K562 (cell line): ENCODE measurements around the gene RNF141.

Experiments used
- BHLHE40 ChIP-seq: IDR thresholded peaks from 2 replicates; pipeline ENCODE4 v1.6.1; 2011; ENCODE audit warnings: low read length, improper control_type of control experiment
- CBX5 ChIP-seq: IDR thresholded peaks from 2 replicates; pipeline ENCODE4 v1.6.1; 2014; ENCODE audit warnings: low read depth, borderline replicate concordance
- CHD1 ChIP-seq: fragments of 200-600 bp; sonication (generic); IDR thresholded peaks from one replicate; pipeline ENCODE4 v1.6.1; 2012; ENCODE audit warnings: mild to moderate bottlenecking, moderate library complexity, low read length, inconsistent platforms
- CTCFL ChIP-seq: IDR thresholded peaks from 2 replicates; pipeline ENCODE4 v1.6.1; 2011; ENCODE audit warnings: borderline replicate concordance, low read depth, mild to moderate bottlenecking, moderate library complexity, low read length; ENCODE audit not compliant: insufficient read depth, poor library complexity, severe bottlenecking
- SMC3 ChIP-seq: conservative IDR thresholded peaks from 2 replicates; pipeline ENCODE4 v1.6.1; 2011; ENCODE audit warnings: low read depth, low read length, improper control_type of control experiment; ENCODE audit not compliant: insufficient read depth
- TAF1 ChIP-seq: IDR thresholded peaks from 2 replicates; pipeline ENCODE4 v1.6.1; 2011; ENCODE audit warnings: mild to moderate bottlenecking, low read length, moderate library complexity; ENCODE audit not compliant: insufficient read depth, control insufficient read depth, severe bottlenecking; ENCODE audit errors: extremely low read depth
- ZBTB40 ChIP-seq, 2 experiments: fragments of 450-650 bp in 1 of 2; sonication (generic) in 1 of 2; formaldehyde crosslinking in 1 of 2; IDR thresholded peaks; 2 replicates each; pipeline versions ENCODE4 v1.7.1 to v1.9.0; 2016 to 2022; ENCODE audit warnings: inconsistent platforms in 1 of 2, mild to moderate bottlenecking in 1 of 2, missing genetic modification reagents in 1 of 2
- ZSCAN32 ChIP-seq: fragments of 450-650 bp; formaldehyde crosslinking; IDR thresholded peaks from 2 replicates; pipeline ENCODE4 v1.4.0; 2020; ENCODE audit warnings: mild to moderate bottlenecking, moderate library complexity
- TF ChIP-seq, protein P1 (sequence below), 3 experiments: IDR thresholded peaks in 2 of 3; conservative IDR thresholded peaks in 1 of 3; 2 replicates each; pipeline ENCODE4 v1.5.1; 2011 to 2012; ENCODE audit warnings: low read length in 3 of 3, mild to moderate bottlenecking in 3 of 3, control low read depth in 2 of 3, improper control_type of control experiment in 1 of 3, inconsistent platforms in 1 of 3, low read depth in 1 of 3, mixed read lengths in 1 of 3, moderate library complexity in 1 of 3; ENCODE audit not compliant: insufficient read depth in 2 of 3

DNA sequence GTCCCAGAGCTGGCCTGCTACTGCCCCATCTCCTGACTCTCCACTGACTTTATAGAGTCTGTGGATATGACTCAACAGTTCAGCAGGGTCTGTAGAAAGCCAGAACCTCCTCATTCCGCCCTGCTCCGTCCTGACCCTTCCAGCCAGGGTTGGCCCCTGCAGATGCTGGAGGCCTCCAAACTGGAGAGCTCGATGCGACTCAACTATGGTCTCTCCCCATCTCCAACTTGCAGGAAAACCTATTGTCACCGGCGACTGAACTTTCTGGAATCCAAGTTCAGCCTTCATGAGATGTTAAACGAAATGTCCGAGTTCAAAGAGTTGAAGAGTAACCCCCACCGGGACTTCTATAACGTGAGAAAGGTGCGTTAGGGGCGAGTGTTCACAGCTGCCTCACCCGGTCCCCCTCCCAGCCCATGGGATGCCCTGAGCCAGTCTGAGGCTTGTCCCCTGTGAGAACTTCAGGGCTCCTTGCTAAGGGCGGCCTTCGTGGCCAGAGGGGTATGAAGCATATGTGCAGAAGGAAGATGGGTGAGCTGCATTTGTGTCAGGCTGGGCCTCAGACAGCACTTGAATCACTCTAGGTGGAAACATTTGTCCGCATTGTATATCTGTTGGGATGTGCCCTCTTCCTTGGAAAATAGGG, 53.9 kb downstream of the RNF141 start:
- TF ChIP-seq CHD1 = no peak
- TF ChIP-seq ZBTB40 (IDR thresholded peaks at IDR 0.05) = no peak
- TF ChIP-seq ZBTB40 (CRISPR knock-in tag; IDR thresholded peaks at IDR 0.05) = no peak
- TF ChIP-seq CBX5 = no peak
- TF ChIP-seq BHLHE40 = no peak
- TF ChIP-seq ZSCAN32 (CRISPR knock-in tag) = no peak
- no peak for TF ChIP-seq SMC3
- TF ChIP-seq CTCFL = no peak
- TF ChIP-seq, protein P1, sequence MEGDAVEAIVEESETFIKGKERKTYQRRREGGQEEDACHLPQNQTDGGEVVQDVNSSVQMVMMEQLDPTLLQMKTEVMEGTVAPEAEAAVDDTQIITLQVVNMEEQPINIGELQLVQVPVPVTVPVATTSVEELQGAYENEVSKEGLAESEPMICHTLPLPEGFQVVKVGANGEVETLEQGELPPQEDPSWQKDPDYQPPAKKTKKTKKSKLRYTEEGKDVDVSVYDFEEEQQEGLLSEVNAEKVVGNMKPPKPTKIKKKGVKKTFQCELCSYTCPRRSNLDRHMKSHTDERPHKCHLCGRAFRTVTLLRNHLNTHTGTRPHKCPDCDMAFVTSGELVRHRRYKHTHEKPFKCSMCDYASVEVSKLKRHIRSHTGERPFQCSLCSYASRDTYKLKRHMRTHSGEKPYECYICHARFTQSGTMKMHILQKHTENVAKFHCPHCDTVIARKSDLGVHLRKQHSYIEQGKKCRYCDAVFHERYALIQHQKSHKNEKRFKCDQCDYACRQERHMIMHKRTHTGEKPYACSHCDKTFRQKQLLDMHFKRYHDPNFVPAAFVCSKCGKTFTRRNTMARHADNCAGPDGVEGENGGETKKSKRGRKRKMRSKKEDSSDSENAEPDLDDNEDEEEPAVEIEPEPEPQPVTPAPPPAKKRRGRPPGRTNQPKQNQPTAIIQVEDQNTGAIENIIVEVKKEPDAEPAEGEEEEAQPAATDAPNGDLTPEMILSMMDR (IDR thresholded peaks at IDR 0.05 in 2 of 3, conservative IDR thresholded peaks at IDR 0.05 in 1 of 3; ENCODE audit: insufficient read depth in 2 of 3, low read depth in 1 of 3, low read length in 3 of 3) = no peak
- no peak for TF ChIP-seq TAF1
